H9 (cell line): Measurements from ENCODE around the gene APBA2. TPM values are rescaled to one million over a fixed set of nuclear protein-coding genes. Genes with fewer than 3 reads are reported as not detected.

Source experiments
- DNase-seq: peaks from one replicate; pipeline ENCODE4 v3.0.0-alpha.2; 2017
- H2AFZ ChIP-seq: one replicate; pipeline ENCODE4 v1.6.1; 2013; ENCODE audit warnings: mild to moderate bottlenecking, low read length, control low read depth, moderate library complexity
- H2AK5ac ChIP-seq: 2 replicates; pipeline ENCODE4 v1.6.1; 2013; ENCODE audit warnings: low read length, control low read depth, mixed read lengths; ENCODE audit not compliant: insufficient read length
- H2BK120ac ChIP-seq: one replicate; pipeline ENCODE4 v1.6.1; 2013; ENCODE audit warnings: low read depth, mild to moderate bottlenecking, low read length, control low read depth, inconsistent platforms; ENCODE audit not compliant: poor library complexity, severe bottlenecking
- H2BK12ac ChIP-seq: 2 replicates; pipeline ENCODE4 v1.6.1; 2013; ENCODE audit warnings: low read length, control low read depth, mixed read lengths, low read depth; ENCODE audit not compliant: insufficient read length
- H2BK15ac ChIP-seq: 2 replicates; pipeline ENCODE4 v1.6.1; 2013; ENCODE audit warnings: low read depth, low read length, control low read depth
- H2BK20ac ChIP-seq: one replicate; pipeline ENCODE4 v1.6.1; 2013; ENCODE audit warnings: low read depth, mild to moderate bottlenecking, low read length, control low read depth, inconsistent platforms; ENCODE audit not compliant: poor library complexity, severe bottlenecking
- H2BK5ac ChIP-seq: 2 replicates; pipeline ENCODE4 v1.6.1; 2013; ENCODE audit warnings: low read length, control low read depth, mixed read lengths; ENCODE audit not compliant: insufficient read length
- H3K14ac ChIP-seq: 2 replicates; pipeline ENCODE4 v1.6.1; 2013; ENCODE audit warnings: low read length, control low read depth; ENCODE audit not compliant: insufficient read depth
- H3K18ac ChIP-seq: 2 replicates; pipeline ENCODE4 v1.6.1; 2013; ENCODE audit warnings: low read depth, mild to moderate bottlenecking, mixed read lengths, low read length, control low read depth; ENCODE audit not compliant: insufficient read length
- H3K23ac ChIP-seq: 2 replicates; pipeline ENCODE4 v1.6.1; 2013; ENCODE audit warnings: low read length, control low read depth, mixed read lengths, low read depth; ENCODE audit not compliant: insufficient read length
- H3K23me2 ChIP-seq: 2 replicates; pipeline ENCODE4 v1.6.1; 2013; ENCODE audit warnings: low read depth, mild to moderate bottlenecking, mixed read lengths, low read length, control low read depth; ENCODE audit not compliant: insufficient read length, poor library complexity, severe bottlenecking
- H3K27ac ChIP-seq: 2 replicates; pipeline ENCODE4 v1.5.1; 2013; ENCODE audit warnings: low read length, control low read depth, mixed read lengths, low read depth; ENCODE audit not compliant: insufficient read length
- H3K27me3 ChIP-seq: 2 replicates; pipeline ENCODE4 v1.6.1; 2013; ENCODE audit warnings: low read length, control low read depth, inconsistent platforms; ENCODE audit not compliant: insufficient read depth
- H3K4ac ChIP-seq: 2 replicates; pipeline ENCODE4 v1.6.1; 2013; ENCODE audit warnings: low read depth, mild to moderate bottlenecking, control low read depth, inconsistent platforms, low read length, moderate library complexity
- H3K4me1 ChIP-seq: 2 replicates; pipeline ENCODE4 v1.6.1; 2013; ENCODE audit warnings: low read length, control low read depth, inconsistent platforms; ENCODE audit not compliant: insufficient read depth
- H3K4me2 ChIP-seq: 2 replicates; pipeline ENCODE4 v1.6.1; 2013; ENCODE audit warnings: low read length, control low read depth, mixed read lengths; ENCODE audit not compliant: insufficient read length, insufficient read depth
- H3K56ac ChIP-seq: 2 replicates; pipeline ENCODE4 v1.6.1; 2013; ENCODE audit warnings: low read depth, mild to moderate bottlenecking, mixed read lengths, low read length, control low read depth; ENCODE audit not compliant: insufficient read length
- H3K79me1 ChIP-seq: 2 replicates; pipeline ENCODE4 v1.6.1; 2013; ENCODE audit warnings: low read depth, mild to moderate bottlenecking, moderate library complexity, low read length, control low read depth, inconsistent platforms; ENCODE audit not compliant: insufficient read depth, poor library complexity, severe bottlenecking
- H3K79me2 ChIP-seq: 2 replicates; pipeline ENCODE4 v1.6.1; 2013; ENCODE audit warnings: low read length, control low read depth, inconsistent platforms; ENCODE audit not compliant: insufficient read depth
- H3K9ac ChIP-seq: 2 replicates; pipeline ENCODE4 v1.6.1; 2013; ENCODE audit warnings: low read length, control low read depth, mixed read lengths; ENCODE audit not compliant: insufficient read length; ENCODE audit errors: extremely low read depth
- H3K9me3 ChIP-seq: one replicate; pipeline ENCODE4 v1.6.1; 2013; ENCODE audit warnings: low read depth, low read length, inconsistent platforms; ENCODE audit not compliant: control insufficient read depth
- H3T11ph ChIP-seq: one replicate; pipeline ENCODE4 v1.6.1; 2013; ENCODE audit warnings: mild to moderate bottlenecking, low read length, control low read depth, inconsistent platforms
- H4K20me1 ChIP-seq: one replicate; pipeline ENCODE4 v1.6.1; 2013; ENCODE audit not compliant: control insufficient read depth, insufficient read length, insufficient read depth
- H4K5ac ChIP-seq: 2 replicates; pipeline ENCODE4 v1.6.1; 2013; ENCODE audit warnings: low read depth, mild to moderate bottlenecking, mixed read lengths, low read length, control low read depth; ENCODE audit not compliant: insufficient read length
- H4K8ac ChIP-seq: replicated peaks from 2 replicates; pipeline ENCODE4 v1.6.1; 2013; ENCODE audit warnings: low read length, control low read depth, mixed read lengths, low read depth; ENCODE audit not compliant: insufficient read length
- H4K91ac ChIP-seq: 2 replicates; pipeline ENCODE4 v1.6.1; 2013; ENCODE audit warnings: low read depth, mild to moderate bottlenecking, moderate library complexity, mixed read lengths, low read length, control low read depth; ENCODE audit not compliant: insufficient read length
- H3K27ac Mint-ChIP-seq, 3 experiments: 2 replicates in 2 of 3; 3 replicates in 1 of 3; pipeline ENCODE4 v1.8.0; 2020 to 2021; ENCODE audit warnings: mixed read lengths in 3 of 3, mild to moderate bottlenecking in 1 of 3, moderate library complexity in 1 of 3
- H3K27me3 Mint-ChIP-seq: 2 replicates; pipeline ENCODE4 v1.8.0; 2021; ENCODE audit warnings: low read depth, mild to moderate bottlenecking, moderate library complexity, mixed read lengths
- H3K36me3 Mint-ChIP-seq, 3 experiments: 2 replicates in 2 of 3; 3 replicates in 1 of 3; pipeline ENCODE4 v1.8.0; 2020 to 2021; ENCODE audit warnings: low read depth in 3 of 3, mixed read lengths in 3 of 3; ENCODE audit not compliant: insufficient read depth in 1 of 3
- H3K4me1 Mint-ChIP-seq, 2 experiments: 2 replicates each; pipeline ENCODE4 v1.8.0; 2020; ENCODE audit warnings: mixed read lengths in 2 of 2
- H3K4me3 Mint-ChIP-seq, 2 experiments: 2 replicates in 1 of 2; 3 replicates in 1 of 2; pipeline ENCODE4 v1.8.0; 2020 to 2021; ENCODE audit warnings: mild to moderate bottlenecking in 2 of 2, mixed read lengths in 2 of 2, moderate library complexity in 1 of 2
- H3K9me3 Mint-ChIP-seq, 2 experiments: 2 replicates in 1 of 2; 3 replicates in 1 of 2; pipeline ENCODE4 v1.8.0; 2020; ENCODE audit warnings: mild to moderate bottlenecking in 2 of 2, mixed read lengths in 2 of 2, moderate library complexity in 1 of 2
- CTCF ChIP-seq: fragments of 200-600 bp; sonication (generic); conservative IDR thresholded peaks from 3 replicates; pipeline ENCODE4 v1.8.0; 2021; ENCODE audit warnings: antibody characterized with exemption, mild to moderate bottlenecking
- WGBS: extraction: QIAGEN DNeasy Blood & Tissue Kit; methylation state at CpG from one replicate; pipeline ENCODE4 v1.1.7; 2013; ENCODE audit warnings: missing lambda C conversion rate, low lambda C conversion rate, mixed read lengths; ENCODE audit not compliant: insufficient read length; ENCODE audit errors: extremely low coverage; 5-methylcytosine and 5-hydroxymethylcytosine counted together
- total RNA-seq: library from RNA; stranded (reverse); gene quantifications from 2 replicates; pipeline ENCODE4 v1.2.1, GENCODE V29; 2021

Gene APBA2
- total RNA-seq, 1 experiment from 2014 or later: 14.3 TPM

- no peak overlapping the region for H2BK5ac ChIP-seq
- no peaks in the 10 kb centered on the region for H3K23me2 ChIP-seq
- no peak overlapping the region; a peak in 1 of 7 replicates for H3K27ac Mint-ChIP-seq
- H3K9me3 Mint-ChIP-seq: no peaks in the 10 kb centered on the region
- WGBS: no CpG with 5 or more reads among the region's 15 CpGs
- H2BK15ac ChIP-seq: no peak overlapping the region
- no peak overlapping the region for H4K5ac ChIP-seq
- H3K27ac ChIP-seq: no peak overlapping the region
- H3K23ac ChIP-seq: no peak overlapping the region
- H3K9me3 ChIP-seq: no peaks in the 10 kb centered on the region
- H3K4me3 Mint-ChIP-seq: no peak overlapping the region; a peak in 1 of 5 replicates
- H4K20me1 ChIP-seq: no peaks in the 10 kb centered on the region
- H3K4me2 ChIP-seq: no peak overlapping the region
- no peak overlapping the region for H3K14ac ChIP-seq
- no peaks in the 10 kb centered on the region for H3K4me1 ChIP-seq
- H4K91ac ChIP-seq: no peak overlapping the region
- H3K79me1 ChIP-seq: no peaks in the 10 kb centered on the region
- H3T11ph ChIP-seq: no peak overlapping the region
- H3K4ac ChIP-seq: no peak overlapping the region
- no peaks in the 10 kb centered on the region for H3K79me2 ChIP-seq
- H3K4me1 Mint-ChIP-seq: peaks cover 9 to 14% of the 10 kb centered on the region in 2 experiments
- no peak overlapping the region for H3K9ac ChIP-seq
- no peak for TF ChIP-seq CTCF
- H2BK120ac ChIP-seq: no peak overlapping the region
- no peak overlapping the region for H3K56ac ChIP-seq
- H2BK12ac ChIP-seq: no peak overlapping the region
- no peak for DNase-seq
- H2AFZ ChIP-seq: no peak overlapping the region
- H2BK20ac ChIP-seq: no peak overlapping the region
- H3K27me3 Mint-ChIP-seq: no peaks in the 10 kb centered on the region; the same call in 1 of the 2 replicates
- no peaks in the 10 kb centered on the region for H3K27me3 ChIP-seq
- H2AK5ac ChIP-seq: no peak overlapping the region
- peaks cover 0 to 4% (median 0%) of the 10 kb centered on the region in 3 experiments; a peak in 2 of 7 replicates for H3K36me3 Mint-ChIP-seq
- no peak overlapping the region for H3K18ac ChIP-seq
- H4K8ac ChIP-seq: no peak overlapping the region
Measured at GRCh38 chr15:29107971-29108645, 222.3 kb downstream of the APBA2 start.
